DOHH2 (cell line): ENCODE results near the gene ADIPOR2.

Source experiments
- H3F3A ChIP-seq: fragments of 200-600 bp; sonication (generic), shearing (Covaris generic); 2 replicates; pipeline ENCODE4 v1.6.0; 2016; ENCODE audit warnings: antibody characterized with exemption, mild to moderate bottlenecking; ENCODE audit not compliant: control insufficient read depth, insufficient read depth
- H3K27ac ChIP-seq: fragments of 200-600 bp; sonication (generic); 2 replicates; pipeline ENCODE4 v1.5.1; 2014; ENCODE audit warnings: low read depth, mild to moderate bottlenecking, low read length, moderate library complexity
- H3K27me3 ChIP-seq: fragments of 200-600 bp; sonication (generic); 2 replicates; pipeline ENCODE4 v1.6.1; 2014; ENCODE audit warnings: mild to moderate bottlenecking, low read length, mixed read lengths; ENCODE audit not compliant: control insufficient read depth
- H3K36me3 ChIP-seq: fragments of 200-600 bp; sonication (generic); 2 replicates; pipeline ENCODE4 v1.6.1; 2014; ENCODE audit warnings: mild to moderate bottlenecking, low read length, moderate library complexity, mixed read lengths; ENCODE audit not compliant: control insufficient read depth
- H3K4me1 ChIP-seq: fragments of 200-600 bp; sonication (generic); 2 replicates; pipeline ENCODE4 v1.6.1; 2014; ENCODE audit warnings: mild to moderate bottlenecking, low read length, mixed read lengths; ENCODE audit not compliant: control insufficient read depth
- H3K4me2 ChIP-seq: fragments of 200-600 bp; sonication (generic); 2 replicates; pipeline ENCODE4 v1.6.0; 2014; ENCODE audit warnings: mild to moderate bottlenecking, low read length, moderate library complexity
- H3K4me3 ChIP-seq: fragments of 200-600 bp; sonication (generic); 2 replicates; pipeline ENCODE4 v1.5.1; 2014; ENCODE audit warnings: mild to moderate bottlenecking, low read length, mixed read lengths
- H3K79me2 ChIP-seq: fragments of 200-600 bp; sonication (generic); 2 replicates; pipeline ENCODE4 v1.6.1; 2014; ENCODE audit warnings: mild to moderate bottlenecking, low read length, mixed read lengths; ENCODE audit not compliant: control insufficient read depth
- H3K9me2 ChIP-seq: fragments of 200-600 bp; sonication (generic); replicated peaks from 2 replicates; pipeline ENCODE4 v1.6.1; 2014; ENCODE audit warnings: mild to moderate bottlenecking, low read length, mixed read lengths; ENCODE audit not compliant: control insufficient read depth
- H3K9me3 ChIP-seq: fragments of 200-600 bp; sonication (generic); 2 replicates; pipeline ENCODE4 v1.6.1; 2014; ENCODE audit warnings: antibody characterized with exemption, low read length, mixed read lengths; ENCODE audit not compliant: control insufficient read depth, insufficient read depth
- H4K20me1 ChIP-seq: fragments of 200-600 bp; sonication (generic); 2 replicates; pipeline ENCODE4 v1.6.0; 2014; ENCODE audit warnings: low read depth, mild to moderate bottlenecking, antibody characterized with exemption, low read length, moderate library complexity; ENCODE audit not compliant: control insufficient read depth, insufficient read depth
- CTCF ChIP-seq: fragments of 200-600 bp; sonication (generic); IDR thresholded peaks from one replicate; pipeline ENCODE4 v1.5.1; 2014; ENCODE audit warnings: antibody characterized with exemption, mild to moderate bottlenecking, low read depth, low read length; ENCODE audit not compliant: poor library complexity, severe bottlenecking
- EZH2phosphoT487 ChIP-seq: fragments of 200-600 bp; sonication (generic); IDR thresholded peaks from 2 replicates; pipeline ENCODE4 v1.6.1; 2017; ENCODE audit warnings: borderline replicate concordance, mild to moderate bottlenecking, antibody characterized with exemption, low read length, moderate library complexity, mixed read lengths

The ADIPOR2 gene

GRCh38 chr12:1750300-1750699 lies 59.4 kb downstream of the ADIPOR2 start:
- peaks cover 77% of the 10 kb centered on the region for H3K79me2 ChIP-seq

GRCh38 chr12:1758376-1758775 lies 67.5 kb downstream of the ADIPOR2 start:
- Histone ChIP-seq H3K9me2 (no peaks in the 10 kb centered on the region), H3K27ac (no peak overlapping the region), H3K36me3 (peaks cover 68% of the 10 kb centered on the region), H3K4me2 (no peak overlapping the region), H3K4me1 (no peaks in the 10 kb centered on the region), H3K9me3 (no peaks in the 10 kb centered on the region), H3F3A (no peaks in the 10 kb centered on the region), H3K4me3 (no peak overlapping the region), H3K27me3 (no peaks in the 10 kb centered on the region), H3K79me2 (peaks cover 51% of the 10 kb centered on the region), H4K20me1 (no peaks in the 10 kb centered on the region; the same call in 1 of the 2 replicates)
- TF ChIP-seq EZH2phosphoT487, result no peak
- TF ChIP-seq CTCF, result no peak

More at GRCh38 chr12:1750300-1750699, 59.4 kb downstream of the ADIPOR2 start:
- Histone ChIP-seq H3K4me3 (no peak overlapping the region), H3K4me1 (peaks cover 6% of the 10 kb centered on the region), H3K9me2 (no peaks in the 10 kb centered on the region), H3K27ac (no peak overlapping the region), H4K20me1 (peaks cover 4% of the 10 kb centered on the region; the same call in 1 of the 2 replicates), H3K27me3 (no peaks in the 10 kb centered on the region), H3K4me2 (no peak overlapping the region), H3K36me3 (peaks cover 47% of the 10 kb centered on the region), H3K9me3 (peaks cover 17% of the 10 kb centered on the region; the same call in 1 of the 2 replicates), H3F3A (peaks cover 7% of the 10 kb centered on the region; the same call in 1 of the 2 replicates)
- no peak for TF ChIP-seq EZH2phosphoT487
- TF ChIP-seq CTCF, result no peak

GRCh38 chr12:1758887-1759286 lies 68.0 kb downstream of the ADIPOR2 start:
- Histone ChIP-seq H3K27me3 (no peaks in the 10 kb centered on the region), H3K9me3 (no peaks in the 10 kb centered on the region), H4K20me1 (no peaks in the 10 kb centered on the region; the same call in 1 of the 2 replicates), H3K4me1 (no peaks in the 10 kb centered on the region), H3K4me2 (no peak overlapping the region), H3K9me2 (no peaks in the 10 kb centered on the region), H3K79me2 (peaks cover 55% of the 10 kb centered on the region), H3K36me3 (peaks cover 67% of the 10 kb centered on the region), H3F3A (no peaks in the 10 kb centered on the region), H3K4me3 (no peak overlapping the region), H3K27ac (no peak overlapping the region)
- TF ChIP-seq CTCF, result no peak
- TF ChIP-seq EZH2phosphoT487, result no peak
